SK-N-SH treated with all-trans-retinoic acid at 6 μM for 48 hours (cell line): ENCODE results near the gene MVB12B.

ENCODE experiments used
- BACH2 ChIP-seq: fragments of 250-450 bp; sonication (Bioruptor Pico); IDR thresholded peaks from 2 replicates; pipeline ENCODE4 v1.9.0; 2021; ENCODE audit warnings: mild to moderate bottlenecking, borderline replicate concordance
- CREB5 ChIP-seq: fragments of 250-450 bp; sonication (Bioruptor Pico); IDR thresholded peaks from 2 replicates; pipeline ENCODE4 v1.5.1; 2020; ENCODE audit warnings: low read depth, mild to moderate bottlenecking, moderate library complexity
- CSDC2 ChIP-seq: fragments of 250-450 bp; sonication (Bioruptor Pico); IDR thresholded peaks from 2 replicates; pipeline ENCODE4 v1.5.0; 2020; ENCODE audit warnings: mild to moderate bottlenecking, moderate library complexity
- CSRNP3 ChIP-seq: fragments of 250-450 bp; sonication (Bioruptor Pico); IDR thresholded peaks from 2 replicates; pipeline ENCODE4 v1.5.1; 2021; ENCODE audit warnings: mild to moderate bottlenecking, moderate library complexity
- ESRRG ChIP-seq: fragments of 250-450 bp; sonication (Bioruptor Pico); IDR thresholded peaks from 2 replicates; pipeline ENCODE4 v1.6.1; 2021; ENCODE audit warnings: mild to moderate bottlenecking
- ISL1 ChIP-seq: fragments of 250-450 bp; sonication (Bioruptor Pico); IDR thresholded peaks from 2 replicates; pipeline ENCODE4 v2.1.2; 2022; ENCODE audit warnings: mild to moderate bottlenecking, moderate library complexity
- PATZ1 ChIP-seq: fragments of 250-450 bp; sonication (Bioruptor Pico); IDR thresholded peaks from 2 replicates; pipeline ENCODE4 v1.8.0; 2020; ENCODE audit warnings: mild to moderate bottlenecking, moderate library complexity, borderline replicate concordance
- POU6F1 ChIP-seq: fragments of 250-450 bp; sonication (Bioruptor Pico); IDR thresholded peaks from 2 replicates; pipeline ENCODE4 v1.8.0; 2021; ENCODE audit warnings: low read depth, mild to moderate bottlenecking, moderate library complexity, borderline replicate concordance
- PPARA ChIP-seq: fragments of 250-450 bp; sonication (Bioruptor Pico); IDR thresholded peaks from 2 replicates; pipeline ENCODE4 v1.5.0; 2020; ENCODE audit warnings: mild to moderate bottlenecking, borderline replicate concordance
- RARB ChIP-seq: fragments of 250-450 bp; sonication (Bioruptor Pico); IDR thresholded peaks from 2 replicates; pipeline ENCODE4 v1.8.0; 2021; ENCODE audit warnings: mild to moderate bottlenecking, moderate library complexity
- TCF4 ChIP-seq: fragments of 250-450 bp; sonication (Bioruptor Pico); IDR thresholded peaks from 2 replicates; pipeline ENCODE4 v1.8.0; 2021; ENCODE audit warnings: mild to moderate bottlenecking, moderate library complexity, borderline replicate concordance
- ZNF70 ChIP-seq: fragments of 450-650 bp; formaldehyde crosslinking; IDR thresholded peaks from 2 replicates; pipeline ENCODE4 v1.5.0; 2020; ENCODE audit warnings: mild to moderate bottlenecking, moderate library complexity

- TF ChIP-seq PPARA (CRISPR knock-in tag): no peak
- no peak for TF ChIP-seq PATZ1 (CRISPR knock-in tag)
- TF ChIP-seq CREB5 (CRISPR knock-in tag): no peak
- TF ChIP-seq TCF4 (CRISPR knock-in tag): no peak
- no peak for TF ChIP-seq ESRRG (CRISPR knock-in tag)
- TF ChIP-seq ZNF70 (CRISPR knock-in tag): no peak
- no peak for TF ChIP-seq CSDC2
- no peak for TF ChIP-seq RARB
- no peak for TF ChIP-seq ISL1 (CRISPR knock-in tag)
- TF ChIP-seq BACH2 (CRISPR knock-in tag): no peak
- TF ChIP-seq CSRNP3: no peak
- no peak for TF ChIP-seq POU6F1 (CRISPR knock-in tag)
Measured at GRCh38 chr9:126403397-126403796, 76.8 kb downstream of the MVB12B start.
